ENCODE measurements around the gene ILK. TPM values are rescaled to one million over a fixed set of nuclear protein-coding genes. Genes with fewer than 3 reads are reported as not detected.

Gene ILK
- total RNA-seq, 2 donors from 2014 or later, result 125 to 136 TPM

DNA sequence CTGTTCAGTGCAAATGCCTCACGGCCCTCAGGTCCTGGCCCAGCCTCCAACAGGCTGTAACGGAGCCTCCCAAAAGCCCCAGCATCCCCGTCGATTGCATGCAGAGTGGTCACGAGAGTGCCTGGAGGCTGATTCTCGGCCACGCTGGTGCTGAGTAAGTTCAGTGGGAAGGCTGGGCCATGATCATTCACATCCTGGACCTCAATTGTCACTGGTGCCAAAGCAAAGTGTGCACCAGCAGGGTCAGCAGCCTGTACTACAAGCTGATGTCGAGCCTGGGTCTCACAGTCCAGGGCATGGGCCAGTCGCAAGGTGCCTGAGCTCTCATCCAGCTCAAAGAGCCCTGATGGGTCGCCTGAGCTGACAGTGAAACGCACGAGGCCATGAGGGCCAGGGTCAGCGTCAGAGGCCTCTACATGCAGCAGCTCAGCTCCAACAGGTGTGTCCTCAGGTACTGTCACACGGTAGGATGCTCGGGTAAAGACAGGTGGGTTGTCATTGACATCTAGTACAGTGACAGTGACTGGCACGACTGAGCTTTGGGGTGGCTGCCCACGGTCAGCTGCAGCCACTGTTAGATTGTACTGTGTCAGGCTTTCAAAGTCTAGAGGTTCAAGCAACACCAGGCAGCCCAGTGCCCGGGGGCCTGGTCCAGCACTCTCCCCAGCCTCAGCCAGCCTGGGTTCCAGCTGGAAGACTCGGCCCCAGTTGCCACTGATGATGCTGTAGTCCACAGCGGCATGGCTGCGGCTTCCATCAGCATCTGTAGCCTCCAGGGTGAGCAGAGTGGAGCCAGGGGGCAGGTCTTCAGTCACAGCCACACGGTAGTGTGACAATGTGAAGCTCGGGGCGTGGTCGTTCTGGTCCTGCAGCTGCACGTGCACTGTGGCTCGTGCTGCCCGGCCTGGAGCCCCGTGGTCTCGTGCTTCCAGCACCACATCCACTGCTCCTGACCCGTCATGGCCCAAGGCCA is 20.1 kb downstream of the ILK start:
- Mint-ChIP-seq H3K4me1 (no peaks in the 10 kb centered on the region), H3K27ac (no peak overlapping the region), H3K4me3 (no peak overlapping the region), H3K9me3 (no peaks in the 10 kb centered on the region), H3K27me3 (ENCODE audit: insufficient read depth) (peaks cover 6% of the 10 kb centered on the region), H3K36me3 (ENCODE audit: low read depth) (peaks cover 12% of the 10 kb centered on the region)
- Histone ChIP-seq H3K9me3 (ENCODE audit: control insufficient read depth, low read length) (no peaks in the 10 kb centered on the region), H3K27ac (ENCODE audit: low read depth, low read length) (no peak overlapping the region), H3K36me3 (ENCODE audit: control insufficient read depth, insufficient read depth, low read length) (peaks cover 36% of the 10 kb centered on the region), H3K27me3 (ENCODE audit: control insufficient read depth, insufficient read depth, low read length, poor library complexity, severe bottlenecking) (no peaks in the 10 kb centered on the region), H3K4me1 (ENCODE audit: control insufficient read depth, insufficient read depth, low read length) (peaks cover 7% of the 10 kb centered on the region), H3K9ac (ENCODE audit: extremely low read depth, low read length, poor library complexity, severe bottlenecking) (no peak overlapping the region), H3K4me3 (ENCODE audit: low read length) (no peak overlapping the region)
- TF ChIP-seq, protein P1, sequence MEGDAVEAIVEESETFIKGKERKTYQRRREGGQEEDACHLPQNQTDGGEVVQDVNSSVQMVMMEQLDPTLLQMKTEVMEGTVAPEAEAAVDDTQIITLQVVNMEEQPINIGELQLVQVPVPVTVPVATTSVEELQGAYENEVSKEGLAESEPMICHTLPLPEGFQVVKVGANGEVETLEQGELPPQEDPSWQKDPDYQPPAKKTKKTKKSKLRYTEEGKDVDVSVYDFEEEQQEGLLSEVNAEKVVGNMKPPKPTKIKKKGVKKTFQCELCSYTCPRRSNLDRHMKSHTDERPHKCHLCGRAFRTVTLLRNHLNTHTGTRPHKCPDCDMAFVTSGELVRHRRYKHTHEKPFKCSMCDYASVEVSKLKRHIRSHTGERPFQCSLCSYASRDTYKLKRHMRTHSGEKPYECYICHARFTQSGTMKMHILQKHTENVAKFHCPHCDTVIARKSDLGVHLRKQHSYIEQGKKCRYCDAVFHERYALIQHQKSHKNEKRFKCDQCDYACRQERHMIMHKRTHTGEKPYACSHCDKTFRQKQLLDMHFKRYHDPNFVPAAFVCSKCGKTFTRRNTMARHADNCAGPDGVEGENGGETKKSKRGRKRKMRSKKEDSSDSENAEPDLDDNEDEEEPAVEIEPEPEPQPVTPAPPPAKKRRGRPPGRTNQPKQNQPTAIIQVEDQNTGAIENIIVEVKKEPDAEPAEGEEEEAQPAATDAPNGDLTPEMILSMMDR (conservative IDR thresholded peaks at IDR 0.05), result no peak
- 92 to 95% methylated on average over 25 to 31 of the region's 31 CpGs for WGBS, 2 experiments (ENCODE audit: insufficient coverage in 1 of 2, insufficient read length in 1 of 2)
- no peak for DNase-seq

- TF ChIP-seq, protein P1 (conservative IDR thresholded peaks at IDR 0.05), result no peak
- no peak overlapping the region for H3K4me3 Mint-ChIP-seq
- Histone ChIP-seq H3K9ac (ENCODE audit: extremely low read depth, low read length, poor library complexity, severe bottlenecking) (no peak overlapping the region), H3K27me3 (ENCODE audit: control insufficient read depth, insufficient read depth, low read length, poor library complexity, severe bottlenecking) (peaks cover 11% of the 10 kb centered on the region), H3K4me3 (ENCODE audit: low read length) (no peak overlapping the region), H3K27ac (ENCODE audit: low read depth, low read length) (no peak overlapping the region), H3K4me1 (ENCODE audit: control insufficient read depth, insufficient read depth, low read length) (peaks cover 7% of the 10 kb centered on the region), H3K36me3 (ENCODE audit: control insufficient read depth, insufficient read depth, low read length) (peaks cover 47% of the 10 kb centered on the region), H3K9me3 (ENCODE audit: control insufficient read depth, low read length) (no peaks in the 10 kb centered on the region)
- no peaks in the 10 kb centered on the region for H3K4me1 Mint-ChIP-seq
- peaks cover 20% of the 10 kb centered on the region for H3K27me3 Mint-ChIP-seq (ENCODE audit: insufficient read depth)
- no peak for DNase-seq
- H3K36me3 Mint-ChIP-seq (ENCODE audit: low read depth), result peaks cover 17% of the 10 kb centered on the region
- H3K27ac Mint-ChIP-seq, result no peak overlapping the region
- 95 to 96% methylated on average over 3 to 12 of the region's 12 CpGs for WGBS, 2 experiments (ENCODE audit: insufficient coverage in 1 of 2, insufficient read length in 1 of 2)
- H3K9me3 Mint-ChIP-seq, result no peaks in the 10 kb centered on the region
Measured at GRCh38 chr11:6625156-6625831, 21.7 kb downstream of the ILK start.

GRCh38 chr11:6625832-6626420 is 22.4 kb downstream of the ILK start:
- H3K27me3 Mint-ChIP-seq (ENCODE audit: insufficient read depth), result peaks cover 26% of the 10 kb centered on the region
- TF ChIP-seq, protein P1 (conservative IDR thresholded peaks at IDR 0.05), result no peak
- no peaks in the 10 kb centered on the region for H3K9me3 ChIP-seq (ENCODE audit: control insufficient read depth, low read length)
- H3K27me3 ChIP-seq (ENCODE audit: control insufficient read depth, insufficient read depth, low read length, poor library complexity, severe bottlenecking), result peaks cover 17% of the 10 kb centered on the region
- no peak for DNase-seq
- WGBS, 2 experiments (ENCODE audit: insufficient coverage in 1 of 2, insufficient read length in 1 of 2), result 93 to 94% methylated on average over 11 to 17 of the region's 17 CpGs
- H3K9ac ChIP-seq (ENCODE audit: extremely low read depth, low read length, poor library complexity, severe bottlenecking), result no peak overlapping the region
- peaks cover 48% of the 10 kb centered on the region for H3K36me3 ChIP-seq (ENCODE audit: control insufficient read depth, insufficient read depth, low read length)
- no peak overlapping the region for H3K27ac Mint-ChIP-seq
- no peak overlapping the region for H3K4me3 ChIP-seq (ENCODE audit: low read length)
- H3K36me3 Mint-ChIP-seq (ENCODE audit: low read depth), result peaks cover 17% of the 10 kb centered on the region
- H3K4me3 Mint-ChIP-seq, result no peak overlapping the region
- peaks cover 2% of the 10 kb centered on the region for H3K4me1 Mint-ChIP-seq
- H3K27ac ChIP-seq (ENCODE audit: low read depth, low read length), result no peak overlapping the region
- H3K9me3 Mint-ChIP-seq, result no peaks in the 10 kb centered on the region
- peaks cover 6% of the 10 kb centered on the region for H3K4me1 ChIP-seq (ENCODE audit: control insufficient read depth, insufficient read depth, low read length)

Measured in endodermal cell (in vitro differentiated cells).